NCI-H82 treated with DMSO at 0.1 percent for 48 hours (cell line): ENCODE data around the gene HTT.
"Not testable (repeated sequence)": the region's sequence is repeated elsewhere in the genome, so short reads cannot be mapped to it uniquely, and the experiment has no call there.

Experiments
- DNase-seq: peaks from one replicate; lab custom pipeline; 2025; ENCODE audit not compliant: unreplicated experiment; lab: John Stamatoyannopoulos, UW

HTT gene

DNA sequence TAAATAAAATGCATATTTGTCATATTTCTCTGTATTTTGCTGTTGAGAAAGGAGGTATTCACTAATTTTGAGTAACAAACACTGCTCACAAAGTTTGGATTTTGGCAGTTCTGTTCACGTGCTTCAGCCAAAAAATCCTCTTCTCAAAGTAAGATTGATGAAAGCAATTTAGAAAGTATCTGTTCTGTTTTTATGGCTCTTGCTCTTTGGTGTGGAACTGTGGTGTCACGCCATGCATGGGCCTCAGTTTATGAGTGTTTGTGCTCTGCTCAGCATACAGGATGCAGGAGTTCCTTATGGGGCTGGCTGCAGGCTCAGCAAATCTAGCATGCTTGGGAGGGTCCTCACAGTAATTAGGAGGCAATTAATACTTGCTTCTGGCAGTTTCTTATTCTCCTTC lies 3.3 kb downstream of the HTT start:
- no peak for DNase-seq

DNA sequence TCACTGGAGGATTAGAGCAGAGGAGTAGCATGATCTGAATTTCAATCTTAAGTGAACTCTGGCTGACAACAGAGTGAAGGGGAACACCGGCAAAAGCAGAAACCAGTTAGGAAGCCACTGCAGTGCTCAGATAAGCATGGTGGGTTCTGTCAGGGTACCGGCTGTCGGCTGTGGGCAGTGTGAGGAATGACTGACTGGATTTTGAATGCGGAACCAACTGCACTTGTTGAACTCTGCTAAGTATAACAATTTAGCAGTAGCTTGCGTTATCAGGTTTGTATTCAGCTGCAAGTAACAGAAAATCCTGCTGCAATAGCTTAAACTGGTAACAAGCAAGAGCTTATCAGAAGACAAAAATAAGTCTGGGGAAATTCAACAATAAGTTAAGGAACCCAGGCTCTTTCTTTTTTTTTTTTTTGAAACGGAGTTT lies 5.2 kb downstream of the HTT start:
- no peak for DNase-seq

DNA sequence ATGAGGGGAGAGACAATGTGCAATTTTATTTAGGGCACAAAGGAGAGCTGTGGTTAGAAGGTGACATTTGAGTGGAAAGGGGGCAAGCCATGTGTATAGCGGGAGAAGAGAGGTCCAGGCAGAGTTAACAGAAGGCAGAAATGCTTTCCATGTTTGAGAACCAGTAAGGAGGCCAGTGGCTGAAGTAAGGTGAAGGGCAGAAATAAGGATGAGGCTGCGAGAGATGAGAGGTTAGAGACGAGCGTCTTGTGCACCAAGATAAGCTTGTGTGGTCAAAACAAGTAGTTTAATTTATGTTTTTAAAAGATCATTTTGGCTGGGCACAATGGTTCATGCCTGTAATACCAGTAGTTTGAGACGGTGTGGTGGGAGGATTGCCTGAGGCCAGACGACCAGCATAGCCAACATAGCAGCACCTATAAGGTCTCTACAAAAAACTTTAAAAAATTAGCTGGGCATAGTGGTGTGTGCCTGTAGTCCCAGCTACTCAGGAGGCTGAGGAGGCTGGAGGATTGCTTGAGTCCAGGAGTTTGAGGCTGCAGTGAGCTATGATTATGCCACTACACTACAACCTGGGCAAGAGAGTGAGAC lies 8.5 kb downstream of the HTT start:
- DNase-seq, result no peak

DNA sequence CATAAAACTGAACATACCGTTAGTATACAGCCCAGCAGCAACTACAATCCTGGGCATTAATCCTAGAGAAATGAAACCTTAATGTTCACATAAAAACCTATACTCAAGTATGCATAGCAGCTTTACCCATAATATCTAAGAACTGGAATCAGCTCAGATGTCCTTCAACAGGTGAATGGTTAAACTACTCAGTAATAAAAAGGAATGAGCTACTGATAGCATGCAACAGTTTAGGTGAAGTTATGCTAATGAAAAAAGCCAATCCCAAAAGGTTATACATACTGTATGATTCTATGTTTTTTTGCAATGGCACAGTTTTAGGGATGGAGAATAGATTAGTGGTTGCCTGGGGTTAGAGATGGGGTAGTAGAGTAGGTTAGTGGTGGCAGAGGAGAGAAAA lies 9.3 kb downstream of the HTT start:
- no peak for DNase-seq

DNA sequence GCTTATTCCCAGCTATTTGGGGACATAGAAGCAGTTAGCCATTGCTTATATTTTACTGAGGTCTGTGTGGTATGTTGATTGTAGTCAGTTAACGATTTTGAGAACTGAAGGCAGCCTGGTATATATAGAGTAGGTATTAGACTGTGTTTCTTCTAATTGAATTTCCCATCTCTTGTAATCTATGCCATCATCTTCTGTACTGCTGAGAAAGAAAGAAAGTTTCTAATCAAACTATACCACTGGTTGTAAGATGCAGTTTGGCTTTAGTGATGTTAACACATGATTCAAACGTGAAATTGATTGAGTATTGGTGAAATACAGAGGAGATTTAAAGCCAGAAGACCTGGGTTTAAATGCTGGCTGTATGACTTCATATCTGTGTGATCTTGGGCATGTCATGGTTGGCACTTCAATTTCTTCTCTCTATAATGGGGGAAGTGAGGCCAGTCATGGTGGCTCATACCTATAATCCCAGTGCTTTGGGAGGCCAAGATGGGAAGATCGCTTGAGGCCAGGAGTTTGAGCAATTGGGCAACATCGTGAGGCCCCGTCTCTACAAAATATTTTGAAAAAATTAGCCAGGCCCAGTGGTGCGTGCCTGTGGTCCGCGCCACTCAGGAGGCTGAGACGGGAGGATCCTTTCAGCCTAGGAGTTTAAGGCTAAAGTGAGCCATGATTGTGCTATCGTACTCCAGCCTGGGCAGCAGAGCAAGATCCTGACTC lies 11.6 kb downstream of the HTT start:
- DNase-seq, result no peak

DNA sequence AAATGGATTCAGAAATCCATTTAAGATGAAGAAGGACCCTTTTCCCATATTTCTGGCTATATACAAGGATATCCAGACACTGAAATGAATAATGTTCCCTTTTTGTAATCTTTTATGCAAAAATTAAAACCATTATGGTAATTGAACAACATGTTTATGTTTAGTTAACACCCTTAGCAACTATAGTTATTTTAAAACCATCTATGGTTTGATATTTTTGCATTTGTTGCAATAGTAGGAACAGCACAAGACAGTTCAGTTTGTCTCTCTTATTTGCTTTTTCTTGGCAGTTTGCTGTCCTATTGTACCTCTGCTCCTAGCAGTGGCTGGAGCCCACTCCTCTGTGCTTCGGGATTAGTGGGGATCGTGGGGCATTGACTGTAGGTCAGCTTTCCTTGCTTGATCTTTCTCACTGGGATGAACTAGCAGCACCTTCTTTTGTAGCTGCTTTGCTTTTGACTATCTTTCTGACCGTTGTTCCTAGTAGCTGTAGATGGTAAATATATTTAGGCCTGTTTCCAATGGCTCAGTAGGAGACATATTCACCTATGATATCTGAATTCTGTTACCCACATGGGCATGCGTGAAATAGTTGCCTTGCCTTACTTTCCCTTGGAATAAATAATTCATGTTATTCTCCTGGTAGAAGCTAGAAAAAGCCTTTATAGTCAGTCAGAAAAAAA lies 12.8 kb downstream of the HTT start:
- no peak for DNase-seq

DNA sequence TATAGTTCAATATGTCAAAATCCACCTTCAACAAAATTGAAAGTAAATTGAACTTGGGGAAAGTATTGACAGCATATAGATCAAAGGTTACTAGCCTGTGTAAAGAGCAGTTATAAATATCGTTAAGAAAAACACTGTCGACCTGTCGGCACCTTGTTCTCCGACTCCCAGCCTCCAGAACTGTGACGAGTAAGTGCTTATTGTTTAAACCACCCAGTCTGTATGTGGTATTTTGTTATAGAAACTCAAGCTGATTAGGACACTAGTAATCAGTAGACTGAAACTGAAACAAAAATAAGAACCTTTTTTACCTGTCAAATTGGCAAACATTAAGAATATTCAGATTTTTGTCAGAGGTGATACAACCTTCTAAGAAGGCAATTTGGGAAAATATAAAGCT lies 17.0 kb downstream of the HTT start:
- no peak for DNase-seq

DNA sequence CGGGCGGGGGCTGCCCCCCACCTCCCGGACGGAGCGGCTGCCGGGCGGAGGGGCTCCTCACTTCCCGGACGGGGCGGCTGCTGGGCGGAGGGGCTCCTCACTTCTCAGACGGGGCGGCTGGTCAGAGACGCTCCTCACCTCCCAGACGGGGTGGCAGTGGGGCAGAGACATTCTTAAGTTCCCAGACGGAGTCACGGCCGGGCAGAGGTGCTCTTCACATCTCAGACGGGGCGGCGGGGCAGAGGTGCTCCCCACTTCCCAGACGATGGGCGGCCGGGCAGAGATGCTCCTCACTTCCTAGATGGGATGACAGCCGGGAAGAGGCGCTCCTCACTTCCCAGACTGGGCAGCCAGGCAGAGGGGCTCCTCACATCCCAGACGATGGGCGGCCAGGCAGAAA lies 20.2 kb downstream of the HTT start:
- DNase-seq, result not testable (repeated sequence)

DNA sequence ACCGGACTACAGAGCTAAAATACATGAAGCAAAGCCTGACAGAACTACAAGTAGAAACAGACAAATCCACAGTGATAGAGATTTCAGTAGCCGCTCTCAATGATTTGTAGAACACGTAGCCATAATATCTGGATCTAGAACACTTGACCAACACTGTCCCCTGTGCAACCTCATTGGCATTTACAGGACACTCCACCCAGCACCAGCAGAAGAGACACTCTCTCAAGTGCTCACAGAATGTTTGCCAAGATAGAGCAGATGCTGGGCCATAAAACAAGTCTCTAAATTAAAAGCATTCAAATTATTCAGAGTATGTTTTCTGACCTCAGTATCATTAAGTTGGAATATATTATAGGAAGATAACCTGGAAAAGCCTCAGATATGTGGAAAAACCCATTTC lies 21.7 kb downstream of the HTT start:
- DNase-seq, result no peak

DNA sequence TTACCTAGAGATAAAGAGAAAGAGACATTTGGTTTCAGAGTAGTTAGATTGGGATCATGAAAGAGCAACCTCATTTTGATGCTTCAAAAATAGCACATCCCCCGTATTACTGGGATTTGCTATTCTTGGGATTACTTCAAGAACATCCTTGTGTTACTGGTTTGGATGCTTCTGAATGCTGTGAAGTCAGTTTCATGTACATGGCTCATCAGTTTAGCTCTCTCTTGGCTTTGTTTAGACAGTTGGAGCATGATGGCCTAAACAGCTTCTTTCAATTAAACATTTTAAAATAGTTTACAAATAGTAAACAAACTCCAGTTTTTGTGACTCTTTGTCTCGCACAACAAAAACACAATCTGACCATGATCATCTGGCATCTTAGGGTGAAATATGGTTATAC lies 23.9 kb downstream of the HTT start:
- no peak for DNase-seq

DNA sequence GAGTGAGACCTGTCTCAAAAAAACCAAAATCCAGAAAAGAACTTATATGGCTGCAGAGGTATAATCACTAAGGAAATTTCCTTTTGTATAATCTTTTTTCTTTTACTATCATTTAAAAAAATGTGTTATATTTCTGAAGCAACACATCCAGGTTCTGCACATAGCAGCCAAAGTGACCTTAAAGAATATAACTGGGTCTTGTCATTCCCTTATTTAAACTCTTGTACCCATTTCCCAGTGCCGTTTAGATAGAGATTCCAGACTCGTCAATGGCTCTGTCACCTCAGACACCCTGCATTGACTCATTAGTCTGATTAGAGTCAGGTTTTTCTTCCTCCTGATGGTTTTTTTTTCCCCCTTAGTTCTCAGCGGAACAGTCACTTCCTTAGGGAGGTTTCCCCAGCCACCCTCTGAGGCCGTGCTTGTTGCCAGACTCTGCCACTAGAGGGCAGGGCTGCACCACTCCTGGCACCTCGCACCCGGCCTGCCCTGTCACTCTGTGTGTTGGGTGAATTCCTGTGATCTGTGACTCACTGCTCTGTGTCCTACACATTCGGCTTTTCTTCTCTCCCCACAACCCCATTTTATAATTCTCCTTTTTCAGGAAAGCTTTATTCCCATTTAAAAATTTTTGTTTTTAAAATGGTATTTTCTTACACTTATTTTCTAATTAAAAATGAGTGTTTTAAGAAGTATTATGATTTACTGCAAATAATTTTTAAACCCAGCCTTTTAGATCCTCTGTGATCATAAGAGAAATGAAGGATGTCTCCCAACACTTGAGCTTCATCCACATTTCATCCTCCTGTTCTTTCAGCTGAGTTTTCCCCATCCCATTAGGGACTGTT lies 32.1 kb downstream of the HTT start:
- peak; percentile 4 for DNase-seq

DNA sequence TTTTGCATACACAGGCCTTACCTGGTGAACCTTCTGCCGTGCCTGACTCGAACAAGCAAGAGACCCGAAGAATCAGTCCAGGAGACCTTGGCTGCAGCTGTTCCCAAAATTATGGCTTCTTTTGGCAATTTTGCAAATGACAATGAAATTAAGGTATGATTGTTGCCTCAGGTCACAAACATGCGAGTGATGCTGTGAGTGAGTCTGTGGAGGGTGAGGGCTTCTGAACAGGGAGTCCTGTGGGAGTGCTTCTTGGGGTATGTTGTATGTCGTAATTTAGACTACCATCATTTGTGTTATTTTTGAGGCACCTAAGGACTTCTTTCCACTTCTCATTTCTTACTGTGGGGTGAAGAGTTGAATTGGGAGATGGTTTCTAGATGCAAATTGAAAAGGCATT lies 32.8 kb downstream of the HTT start:
- no peak for DNase-seq

DNA sequence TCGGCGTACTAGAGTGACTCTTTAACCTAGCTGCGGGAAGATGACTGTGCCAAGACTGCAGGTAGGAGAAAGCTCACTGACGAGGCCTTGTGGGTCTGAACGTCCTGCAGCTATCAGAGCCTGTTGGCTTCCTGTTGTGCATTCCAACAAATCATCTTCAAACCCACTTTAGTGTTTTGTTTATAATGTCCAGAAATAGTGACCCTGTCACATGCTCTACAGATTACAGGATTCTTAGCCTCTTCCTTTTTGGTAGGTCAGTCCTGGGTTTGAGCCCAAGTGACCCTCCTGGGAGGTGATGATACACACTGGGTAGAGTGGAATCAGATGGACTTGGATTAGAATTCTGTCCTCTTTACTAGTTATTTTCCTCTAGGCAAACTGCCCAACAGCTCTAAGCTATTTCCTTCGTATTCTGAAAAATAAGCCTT lies 33.2 kb downstream of the HTT start:
- no peak for DNase-seq

DNA sequence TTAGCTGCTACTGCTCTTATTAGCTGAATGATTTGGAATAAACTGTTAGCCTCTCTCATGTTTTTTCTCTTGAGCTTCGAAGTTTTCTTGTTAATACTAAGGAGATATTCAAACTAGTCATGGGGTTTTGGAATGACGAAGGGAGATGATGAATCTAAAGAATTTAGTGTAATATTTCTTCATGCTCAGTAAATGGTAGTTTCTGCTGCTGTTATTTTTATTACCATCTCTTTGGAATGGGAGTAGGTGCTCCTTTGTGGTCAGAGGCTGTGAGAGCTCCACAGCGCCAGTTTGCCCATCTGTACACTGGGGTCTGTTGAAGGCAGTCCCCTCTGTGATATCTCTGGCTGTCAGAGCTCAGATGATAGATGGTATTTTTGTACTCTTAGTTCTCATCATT lies 33.7 kb downstream of the HTT start:
- DNase-seq, result no peak

DNA sequence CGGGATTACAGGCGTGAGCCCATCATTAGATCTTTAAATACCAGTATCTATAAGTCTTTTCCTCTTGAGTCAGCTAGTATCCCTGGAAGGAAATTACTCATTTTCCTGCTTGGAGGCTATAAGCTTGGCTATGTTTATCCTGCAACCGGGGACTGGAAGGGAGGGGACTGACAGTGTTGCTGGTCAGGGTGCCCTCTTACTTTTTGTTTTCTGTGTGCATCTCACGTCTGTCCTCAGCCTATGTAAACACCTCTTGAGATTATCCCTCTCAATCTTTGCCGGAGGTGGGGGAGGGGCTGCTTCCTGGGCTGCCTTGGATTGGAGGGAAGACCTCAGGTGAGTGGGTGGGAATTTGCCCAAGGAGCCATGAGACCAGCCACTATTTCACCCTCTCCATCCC lies 37.0 kb downstream of the HTT start:
- DNase-seq, result peak; percentile 5

DNA sequence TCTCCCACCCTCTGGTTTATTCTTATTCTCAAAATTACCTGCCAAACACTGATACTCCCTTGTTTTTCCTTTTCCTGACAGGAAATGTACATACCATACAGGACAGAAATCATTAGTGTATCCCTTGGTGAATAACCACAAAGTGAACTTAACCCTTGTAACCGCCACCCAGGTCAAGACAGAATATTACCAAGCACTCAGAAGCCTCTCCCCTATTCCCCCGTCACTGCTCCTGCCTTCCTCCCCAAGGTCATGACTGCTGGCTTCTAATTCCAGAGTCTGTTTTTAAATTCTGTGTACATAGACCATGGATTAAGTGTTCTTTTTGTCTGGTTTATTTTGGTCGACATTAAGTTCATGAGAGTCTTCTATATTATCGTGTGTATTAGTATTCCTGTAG lies 37.7 kb downstream of the HTT start:
- DNase-seq, result no peak

DNA sequence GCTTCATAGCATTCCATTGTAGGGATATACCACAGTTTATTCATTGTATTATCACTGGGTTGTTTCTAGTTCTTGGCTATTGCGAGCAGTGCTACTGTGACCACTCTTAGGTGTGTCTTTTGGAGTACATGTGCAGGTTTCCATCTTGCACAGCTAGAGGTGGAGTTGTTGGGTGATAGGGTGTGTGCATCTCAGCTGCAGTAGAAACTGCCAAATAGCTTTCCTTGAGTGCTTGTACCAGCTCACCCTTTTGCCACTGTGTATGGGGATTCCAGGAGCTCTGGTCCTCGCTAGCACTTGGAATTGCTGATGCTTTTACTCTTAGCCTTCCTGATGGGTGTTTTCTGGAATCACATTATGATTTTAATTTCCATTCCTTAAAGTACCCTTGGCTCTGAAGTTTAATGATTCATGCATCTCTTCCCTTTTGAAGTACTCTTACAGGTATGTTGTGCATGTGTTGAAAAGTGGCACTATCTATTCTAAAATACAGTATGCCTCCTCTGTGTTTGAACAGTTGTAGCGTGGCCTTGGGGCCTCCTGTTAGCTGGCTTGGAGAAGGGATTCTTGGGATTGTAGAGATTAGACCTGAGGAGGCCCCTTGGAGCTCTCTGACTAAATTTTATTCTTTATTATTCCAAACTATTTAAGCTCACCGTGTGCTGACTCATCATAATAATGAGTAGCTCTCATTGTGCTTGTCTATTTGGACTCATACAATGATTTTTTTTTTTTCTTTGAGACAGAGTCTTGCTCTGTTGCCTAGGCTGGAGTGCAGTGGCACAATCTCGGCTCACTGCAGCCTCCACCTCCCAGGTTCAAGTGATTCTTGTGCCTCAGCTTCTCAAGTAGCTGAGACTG lies 38.4 kb downstream of the HTT start:
- no peak for DNase-seq

DNA sequence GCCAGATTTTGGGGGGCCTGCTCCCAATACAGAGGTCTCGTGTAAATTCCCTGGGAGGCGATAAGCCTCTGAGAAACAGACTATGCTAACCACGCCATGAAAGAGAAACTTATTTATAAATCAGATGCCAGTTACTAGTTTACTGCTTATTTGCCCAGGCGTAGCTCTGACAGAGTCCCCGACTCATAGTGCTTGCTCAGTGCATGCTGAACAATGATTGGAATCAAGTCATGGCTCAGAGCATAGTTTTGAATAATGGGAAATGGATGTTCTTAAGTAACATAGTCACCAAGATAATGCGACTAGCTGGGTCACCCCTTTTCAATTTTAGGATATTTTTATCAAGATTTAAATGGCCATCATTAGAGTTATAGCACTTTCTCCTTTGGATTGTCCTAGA lies 39.9 kb downstream of the HTT start:
- DNase-seq, result no peak

DNA sequence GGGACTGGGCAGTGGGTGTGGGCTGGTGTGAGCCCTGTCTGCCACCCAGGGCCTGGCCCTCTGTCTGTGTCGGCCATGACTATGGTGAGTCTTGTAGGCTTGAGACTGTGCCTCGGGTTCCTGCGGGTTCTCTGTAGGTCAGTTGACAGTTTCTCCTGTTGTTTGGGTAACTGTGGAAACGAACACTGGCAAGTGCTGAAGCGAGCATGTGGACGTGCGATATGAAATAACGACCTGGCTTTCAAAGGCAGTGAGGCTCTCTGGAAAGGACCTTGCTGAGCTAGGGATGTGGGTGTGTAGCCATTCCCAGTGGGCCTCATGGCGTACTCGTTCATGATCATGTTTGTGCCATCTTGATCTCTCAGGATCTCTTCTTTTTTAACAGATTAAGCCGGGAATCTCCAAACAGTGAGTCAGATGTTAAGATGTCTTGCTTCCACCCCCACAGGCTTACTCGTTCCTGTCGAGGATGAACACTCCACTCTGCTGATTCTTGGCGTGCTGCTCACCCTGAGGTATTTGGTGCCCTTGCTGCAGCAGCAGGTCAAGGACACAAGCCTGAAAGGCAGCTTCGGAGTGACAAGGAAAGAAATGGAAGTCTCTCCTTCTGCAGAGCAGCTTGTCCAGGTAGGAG lies 41.3 kb downstream of the HTT start:
- DNase-seq, result no peak

DNA sequence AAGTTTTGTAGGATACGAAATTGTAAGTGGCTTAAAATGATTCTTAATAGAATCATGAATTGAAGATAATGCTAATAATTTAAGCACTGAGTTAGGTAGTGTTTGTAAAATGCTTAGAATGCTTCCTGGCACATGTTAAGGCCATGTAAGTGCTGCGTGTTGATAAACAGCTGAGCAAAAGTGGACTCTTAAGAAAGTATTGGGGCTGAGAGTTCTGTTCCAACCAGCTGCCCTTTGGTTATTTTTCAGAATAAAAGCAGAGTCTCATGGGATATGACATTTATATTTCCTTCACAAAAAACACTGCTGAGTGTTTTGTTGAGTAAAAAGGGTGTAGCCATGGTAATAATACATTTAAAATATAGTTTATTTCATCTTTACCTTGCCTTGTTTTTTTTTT lies 42.5 kb downstream of the HTT start:
- no peak for DNase-seq
